Measurements from ENCODE around the gene EPHA4. TPM values are rescaled to one million over a fixed set of nuclear protein-coding genes. Genes with fewer than 3 reads are reported as not detected.

The EPHA4 gene
- total RNA-seq, 4 donors from 2014 or later: 10.2 to 42.2 (median 20.6) TPM

GRCh38 chr2:221551864-221552263, 20.2 kb downstream of the EPHA4 start:
- no peak for TF ChIP-seq CTCF (IDR thresholded peaks at IDR 0.05)
- TF ChIP-seq EP300 (IDR thresholded peaks at IDR 0.05): no peak
- no peak for TF ChIP-seq POLR2A (IDR thresholded peaks at IDR 0.05)
- Histone ChIP-seq H3K4me3 (no peak overlapping the region), H3K36me3 (no peaks in the 10 kb centered on the region), H3K27ac (no peak overlapping the region), H3K9me3 (no peaks in the 10 kb centered on the region), H3K4me1 (peaks cover 0 to 11% (median 0%) of the 10 kb centered on the region in 4 donors), H3K27me3 (no peaks in the 10 kb centered on the region)
- WGBS, 2 donors: 80 to 88% methylated on average over 1 of the region's 1 CpG
- DNase-seq (ENCODE audit: low spot score in 2 of 2): no peak

- Histone ChIP-seq H3K36me3 (no peaks in the 10 kb centered on the region), H3K4me3 (no peak overlapping the region), H3K4me1 (no peaks in the 10 kb centered on the region), H3K27me3 (no peaks in the 10 kb centered on the region), H3K9me3 (no peaks in the 10 kb centered on the region), H3K27ac (no peak overlapping the region)
- no peak for TF ChIP-seq EP300 (IDR thresholded peaks at IDR 0.05)
- no peak for TF ChIP-seq CTCF (IDR thresholded peaks at IDR 0.05)
- DNase-seq (ENCODE audit: low spot score in 2 of 2): no peak
These were observed 23.0 kb downstream of the EPHA4 start for GRCh38 chr2:221549143-221549542.

GRCh38 chr2:221546505-221547225, 25.4 kb downstream of the EPHA4 start:
- 82 to 86% methylated on average over 2 of the region's 2 CpGs for WGBS, 2 donors
- Histone ChIP-seq H3K4me1 (no peaks in the 10 kb centered on the region), H3K4me3 (no peak overlapping the region), H3K36me3 (no peaks in the 10 kb centered on the region), H3K9me3 (no peaks in the 10 kb centered on the region), H3K27ac (no peak overlapping the region), H3K27me3 (no peaks in the 10 kb centered on the region)
- DNase-seq (ENCODE audit: low spot score in 2 of 2): no peak
- TF ChIP-seq EP300 (IDR thresholded peaks at IDR 0.05) (no peak), POLR2A (IDR thresholded peaks at IDR 0.05) (no peak), CTCF (IDR thresholded peaks at IDR 0.05) (no peak)

GRCh38 chr2:221541131-221541735, 30.9 kb downstream of the EPHA4 start:
- WGBS, 2 donors: 86 to 90% methylated on average over 6 of the region's 6 CpGs
- DNase-seq (ENCODE audit: low spot score in 2 of 2): no peak

More at GRCh38 chr2:221541131-221541735, 30.9 kb downstream of the EPHA4 start:
- Histone ChIP-seq H3K27me3 (no peaks in the 10 kb centered on the region), H3K27ac (no peak overlapping the region), H3K36me3 (no peaks in the 10 kb centered on the region), H3K4me3 (no peak overlapping the region), H3K4me1 (no peaks in the 10 kb centered on the region), H3K9me3 (no peaks in the 10 kb centered on the region)
- no peak for TF ChIP-seq CTCF (IDR thresholded peaks at IDR 0.05)
- no peak for TF ChIP-seq EP300 (IDR thresholded peaks at IDR 0.05)
- TF ChIP-seq POLR2A (IDR thresholded peaks at IDR 0.05): no peak
